Fibroblast of skin of left biceps (primary cell): ENCODE data around the gene DNAH3.

Experiments used
- DNase-seq, 2 experiments: peaks; one replicate each; pipeline ENCODE4 v3.0.0-alpha.2; 2013; ENCODE audit warnings: low read depth in 2 of 2

The DNAH3 gene

DNA sequence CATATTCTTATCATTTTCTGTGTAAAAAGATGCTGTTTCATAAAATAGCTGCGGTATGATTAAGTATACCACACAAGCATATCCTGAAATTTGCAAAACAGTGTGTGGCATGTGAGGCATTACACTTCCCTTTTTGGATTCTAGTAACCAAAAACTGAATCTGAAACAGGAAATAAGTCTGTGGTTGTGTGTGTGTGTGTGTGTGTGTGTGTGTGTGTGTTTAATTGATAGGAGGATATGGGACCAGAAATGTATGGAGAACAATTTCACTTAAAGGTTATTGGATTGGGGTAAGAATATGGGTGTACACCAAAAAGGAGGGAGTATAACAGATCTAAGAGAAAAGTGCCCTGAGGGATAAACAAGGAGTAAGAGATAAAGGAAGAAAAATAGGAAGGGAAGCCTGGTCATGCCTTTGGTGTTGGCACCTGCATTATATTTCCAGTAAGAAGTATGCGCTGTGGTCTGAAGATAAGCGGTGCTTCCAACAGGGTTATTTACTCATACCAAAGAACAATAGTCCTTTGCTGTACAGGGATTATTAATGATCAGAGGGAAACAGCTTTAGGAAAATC, 246.1 kb downstream of the DNAH3 start:
- peak; percentile 54 to 63 for DNase-seq

- no peak for DNase-seq
Observed at GRCh38 chr16:20903899-20904506, 246.6 kb downstream of the DNAH3 start.

DNA sequence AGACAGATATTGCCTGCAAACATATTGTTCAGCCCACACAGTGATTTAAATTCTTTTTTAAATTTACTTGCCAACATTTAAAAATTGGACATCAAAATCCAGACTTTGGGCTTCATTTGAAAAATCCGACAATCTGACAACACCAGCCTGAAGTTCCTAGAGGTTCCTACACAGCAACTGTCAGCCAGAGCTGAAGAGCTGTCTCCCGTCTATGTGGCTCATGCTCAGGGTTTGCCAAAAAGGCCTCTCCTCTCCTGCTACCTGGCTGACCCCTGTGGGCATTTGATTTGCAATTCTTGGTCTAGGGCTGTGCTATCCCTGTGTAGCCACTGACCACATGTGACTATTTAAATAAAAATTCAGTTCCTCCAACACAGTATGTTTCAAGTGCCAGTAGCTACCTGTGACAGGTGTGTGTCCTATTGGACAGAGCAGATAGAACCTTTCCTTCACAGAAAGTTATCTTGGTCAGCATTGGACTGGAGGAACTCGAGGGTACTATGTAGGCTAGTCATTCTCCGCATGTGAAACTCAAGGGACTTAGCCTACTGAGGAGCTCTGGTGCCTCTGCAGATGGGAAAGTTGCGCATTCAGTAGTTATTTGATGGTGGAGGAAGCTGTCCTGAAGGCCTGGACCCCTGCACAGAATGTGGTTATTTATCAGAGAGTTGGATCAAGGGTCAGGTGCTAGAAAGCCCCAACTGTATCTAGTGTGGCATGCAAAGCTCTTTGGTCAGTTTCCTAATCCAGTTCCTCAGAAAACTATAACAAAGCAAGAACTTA, 247.3 kb downstream of the DNAH3 start:
- no peak for DNase-seq

- no peak for DNase-seq
Observed at GRCh38 chr16:20902426-20902825, 248.2 kb downstream of the DNAH3 start.

GRCh38 chr16:20901436-20902112, 249.1 kb downstream of the DNAH3 start:
- no peak for DNase-seq

DNA sequence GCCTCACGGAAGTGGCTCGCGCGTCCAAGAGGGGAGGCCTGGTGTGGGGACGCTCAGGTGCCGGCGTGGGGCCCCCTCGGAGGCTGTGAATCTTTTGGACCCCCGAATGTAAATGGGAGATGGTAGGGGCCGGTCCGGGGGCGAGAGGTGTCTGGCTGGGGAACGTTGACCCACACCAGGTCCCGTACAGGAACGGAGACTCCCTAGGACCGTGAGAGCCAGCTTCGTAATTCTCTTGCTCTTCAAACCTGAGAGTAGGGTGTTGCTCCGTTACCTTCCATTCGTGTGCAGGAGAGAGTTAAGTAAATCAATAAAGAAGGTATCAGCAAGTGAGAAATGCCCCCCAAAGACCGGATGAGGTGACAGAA, 249.6 kb downstream of the DNAH3 start:
- DNase-seq, result no peak

GRCh38 chr16:20900299-20901067, 250.2 kb downstream of the DNAH3 start, which contains the start of the genes DCUN1D3 and LYRM1:
Gene DCUN1D3 (minus strand): TSS chr16:20900358. CDS start chr16:20862538, 37,820 bp downstream.
Gene LYRM1 (plus strand): TSS chr16:20900771. CDS start chr16:20915556, 14,785 bp downstream.
- peak; percentile 99 for DNase-seq

DNA sequence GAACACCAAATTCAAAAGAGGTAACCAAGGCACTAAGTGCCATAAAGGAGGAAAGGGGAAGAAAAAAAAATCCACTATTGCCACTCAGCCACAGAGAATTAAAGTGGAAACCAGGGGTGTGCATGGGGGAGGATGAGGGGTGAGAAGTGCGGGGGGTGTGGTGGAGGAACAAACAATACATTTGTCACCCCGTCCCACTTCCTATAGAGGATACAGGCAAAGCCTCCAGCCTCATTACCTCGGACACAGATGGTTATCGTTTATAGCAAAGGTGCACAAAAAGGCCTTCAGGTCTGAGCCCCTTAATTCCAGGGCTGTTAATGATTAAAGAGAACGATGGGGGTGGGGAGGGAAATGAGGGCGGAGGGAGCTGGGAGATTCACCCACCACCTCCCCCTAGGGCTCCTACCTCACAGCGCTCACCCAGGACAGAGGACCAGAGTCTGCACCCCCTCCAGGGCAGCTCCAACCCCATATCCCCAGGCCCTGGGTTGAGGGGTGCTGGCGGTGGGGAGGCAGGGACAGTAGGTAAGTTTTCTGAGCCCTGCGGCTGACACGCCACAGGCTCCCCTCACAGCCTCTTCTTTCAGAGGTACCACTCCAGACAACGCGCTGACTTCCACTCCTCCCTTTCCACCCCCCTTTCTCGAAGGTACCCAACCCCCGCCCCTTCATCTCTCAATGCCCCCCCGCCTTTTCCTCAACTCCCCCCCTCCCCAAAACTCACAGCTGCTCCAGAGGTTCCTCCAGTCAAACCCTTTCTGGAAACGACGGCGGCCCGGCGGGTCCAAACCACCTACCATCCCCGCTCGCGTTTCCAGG, 251.0 kb downstream of the DNAH3 start:
- no peak for DNase-seq

DNA sequence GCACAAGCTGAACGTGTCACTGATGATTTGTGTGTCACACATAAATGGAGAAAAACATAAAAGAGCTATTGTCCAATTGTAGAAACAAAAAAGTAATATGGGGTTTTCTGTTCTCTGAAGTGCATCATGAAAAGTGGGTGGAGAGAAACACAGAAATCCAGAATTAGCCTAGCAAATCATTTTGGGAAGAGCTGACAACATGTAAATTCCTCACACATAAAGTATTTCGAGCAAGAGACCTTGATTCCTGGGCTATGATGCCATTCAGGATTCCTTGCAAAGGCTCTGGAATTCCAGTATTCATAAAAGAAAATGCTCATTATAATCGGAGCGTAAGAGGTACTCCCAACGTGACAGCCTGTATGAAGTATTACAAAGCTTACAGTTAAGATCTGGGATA, 251.6 kb downstream of the DNAH3 start:
- peak in 1 of 2 experiments; percentile 64 for DNase-seq

- no peak for DNase-seq
Observed at GRCh38 chr16:20897922-20898321, 252.7 kb downstream of the DNAH3 start.

- DNase-seq, result no peak
Observed at GRCh38 chr16:20897253-20897897, 253.3 kb downstream of the DNAH3 start.

DNA sequence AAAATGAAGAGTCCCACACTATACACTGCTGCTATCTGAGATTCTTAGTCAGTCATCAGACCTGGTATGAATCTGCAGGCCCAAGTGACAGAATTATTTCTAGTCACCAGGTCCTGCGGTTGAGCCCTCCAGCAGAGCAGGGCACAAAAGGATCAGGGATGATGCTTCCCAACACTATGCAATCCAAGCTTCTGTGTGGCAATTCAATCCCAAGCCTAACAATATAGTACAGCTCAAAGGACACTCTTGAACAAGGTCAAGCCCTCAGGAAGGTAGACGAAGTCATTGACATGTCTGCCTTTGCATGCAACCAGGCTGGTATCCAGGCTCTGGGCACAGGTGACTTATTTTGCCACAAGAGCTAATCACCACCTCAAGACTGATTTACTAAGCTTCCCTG, 256.3 kb downstream of the DNAH3 start:
- DNase-seq, result no peak

DNA sequence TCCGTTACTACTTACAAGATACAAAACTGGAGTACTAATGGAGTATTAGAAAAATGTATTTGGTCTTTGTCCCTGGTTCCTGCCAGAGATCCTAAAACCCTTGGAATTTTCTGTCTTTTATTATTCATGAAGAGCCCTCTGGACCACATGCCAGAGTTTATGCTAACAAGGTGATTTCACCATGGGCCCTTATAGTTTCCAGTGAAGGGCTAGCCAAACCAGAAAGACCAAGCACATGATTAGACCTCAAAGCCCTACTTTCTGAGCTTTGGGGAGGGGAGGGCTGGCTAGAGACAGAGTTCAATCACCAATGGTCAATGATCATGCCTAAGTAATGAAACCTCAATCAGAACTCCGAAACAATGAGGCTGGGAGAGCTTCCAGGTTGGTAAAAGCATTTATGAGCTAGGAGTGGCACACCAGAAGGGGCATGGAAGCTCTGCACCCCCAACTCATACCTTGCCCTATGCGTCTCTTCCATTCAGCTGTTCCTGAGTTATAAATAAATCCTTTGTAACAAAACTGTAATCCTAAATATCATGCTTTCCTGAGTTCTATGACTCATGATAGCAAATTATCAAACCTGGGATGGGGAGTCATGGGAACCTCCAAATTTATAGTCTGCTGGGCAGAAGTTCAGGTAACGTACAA, 260.9 kb downstream of the DNAH3 start:
- DNase-seq, result no peak

- no peak for DNase-seq
Observed at GRCh38 chr16:20887207-20887606, 263.4 kb downstream of the DNAH3 start.

- no peak for DNase-seq
Observed at GRCh38 chr16:20886320-20886719, 264.3 kb downstream of the DNAH3 start.

DNA sequence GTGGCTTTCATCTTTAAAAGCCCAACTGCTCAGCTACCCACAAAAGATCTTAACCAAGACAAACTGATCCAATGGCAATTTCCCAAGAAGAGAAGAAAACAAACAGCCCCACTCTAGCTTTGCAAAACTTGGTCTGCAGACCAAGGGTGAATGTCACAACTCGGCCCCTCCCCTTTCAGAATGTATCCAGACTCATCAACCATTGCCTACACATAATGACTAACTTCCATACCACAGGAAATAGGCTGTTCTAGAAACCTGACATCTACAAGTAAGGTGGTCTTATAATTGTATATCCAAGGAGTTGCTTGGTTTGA, 266.4 kb downstream of the DNAH3 start:
- peak in 1 of 2 experiments; percentile 29 for DNase-seq

GRCh38 chr16:20883554-20884239, 266.9 kb downstream of the DNAH3 start:
- DNase-seq, result no peak
